Stimulated activated CD8-positive, alpha-beta memory T cell treated with anti-CD3 and anti-CD28 coated beads, Interleukin-15, amount 100 ng/mL, for 1 hour (primary cell): ENCODE results near the gene NPHS2.
"Not testable (repeated sequence)": the region's sequence is repeated elsewhere in the genome, so short reads cannot be mapped to it uniquely, and the experiment has no call there.

Experiments
- DNase-seq: peaks from one replicate; pipeline ENCODE4 v3.0.0-alpha.2; 2020; ENCODE audit warnings: low read depth

The NPHS2 gene

GRCh38 chr1:179547021-179547535, 28.7 kb downstream of the NPHS2 start:
- DNase-seq = no peak

GRCh38 chr1:179545321-179545720, 30.4 kb downstream of the NPHS2 start:
- DNase-seq = no peak

GRCh38 chr1:179541774-179542173, 34.0 kb downstream of the NPHS2 start:
- no peak for DNase-seq

- DNase-seq = no peak
These were observed 45.4 kb downstream of the NPHS2 start for GRCh38 chr1:179530352-179530751.

- no peak for DNase-seq
These were observed 46.1 kb downstream of the NPHS2 start for GRCh38 chr1:179529482-179530195.

GRCh38 chr1:179518544-179518943, 57.2 kb downstream of the NPHS2 start:
- DNase-seq = not testable (repeated sequence)

- DNase-seq = no peak
These were observed 58.6 kb downstream of the NPHS2 start for GRCh38 chr1:179516976-179517705.

- no peak for DNase-seq
These were observed 65.7 kb downstream of the NPHS2 start for GRCh38 chr1:179510038-179510437.

GRCh38 chr1:179509384-179509783, 66.4 kb downstream of the NPHS2 start:
- no peak for DNase-seq

GRCh38 chr1:179506199-179506598, 69.5 kb downstream of the NPHS2 start:
- DNase-seq = no peak
